Vagina (tissue), 2 donors: ENCODE results near the gene CHST14.

Experiments
- CTCF ChIP-seq, 3 experiments: fragments of 450-650 bp in 2 of 3; fragments of 200-600 bp in 1 of 3; sonication (generic) in 1 of 3; IDR thresholded peaks; one replicate each; pipeline ENCODE4 v1.5.1; 2017 to 2019; ENCODE audit warnings: antibody characterized with exemption in 3 of 3, mild to moderate bottlenecking in 2 of 3, moderate library complexity in 2 of 3
- POLR2A ChIP-seq, 2 donors: fragments of 450-650 bp; IDR thresholded peaks; one replicate each; pipeline ENCODE4 v1.6.1; 2017; ENCODE audit warnings: antibody characterized with exemption in 2 of 2, mild to moderate bottlenecking in 2 of 2, moderate library complexity in 2 of 2
- POLR2AphosphoS5 ChIP-seq, 2 donors: sonication (generic); formaldehyde crosslinking; IDR thresholded peaks; one replicate each; pipeline ENCODE4 v1.9.0; 2017; ENCODE audit warnings: antibody characterized with exemption in 2 of 2, mild to moderate bottlenecking in 2 of 2, low read depth in 1 of 2; ENCODE audit not compliant: insufficient read depth in 1 of 2

GRCh38 chr15:40495516-40495915 is 24.7 kb downstream of the CHST14 start:
- TF ChIP-seq CTCF (IDR thresholded peaks at IDR 0.05) (no peak), POLR2A (IDR thresholded peaks at IDR 0.05) (no peak), POLR2AphosphoS5 (IDR thresholded peaks at IDR 0.05; ENCODE audit: insufficient read depth in 1 of 2, low read depth in 1 of 2) (no peak)
